Body of pancreas (tissue), 4 donors: Measurements from ENCODE around the gene MRRF. TPM values are rescaled to one million over a fixed set of nuclear protein-coding genes. Genes with fewer than 3 reads are reported as not detected.
A peak's percentile ranks its signal among the peaks of the same experiment; 100 is the strongest.

ENCODE experiments used
- ATAC-seq: fragments of 150-250 bp; one replicate; pipeline ENCODE4 v1.9.1; 2016
- DNase-seq, 4 donors: peaks; one replicate each; pipeline ENCODE4 v3.0.0-alpha.2; 2019
- H3K27ac ChIP-seq, 4 donors: fragments of 200-600 bp; sonication (generic); 1 replicate in 3 of 4; 2 replicates in 1 of 4; pipeline versions ENCODE4 v1.5.1 to v1.6.1; 2016 to 2019; ENCODE audit warnings: mild to moderate bottlenecking in 1 of 4, mixed read lengths in 1 of 4, moderate library complexity in 1 of 4
- H3K27me3 ChIP-seq, 2 donors: fragments of 200-600 bp; sonication (generic); one replicate each; pipeline ENCODE4 v1.6.0; 2016; ENCODE audit warnings: mild to moderate bottlenecking in 1 of 2
- H3K36me3 ChIP-seq, 2 donors: fragments of 200-600 bp; sonication (generic); replicated peaks in 1 of 2; 2 replicates each; pipeline ENCODE4 v1.5.1; 2016; ENCODE audit warnings: low read depth in 2 of 2; ENCODE audit not compliant: insufficient read depth in 1 of 2
- H3K4me1 ChIP-seq: fragments of 200-600 bp; sonication (generic); one replicate; pipeline ENCODE4 v1.6.0; 2016
- H3K4me3 ChIP-seq, 2 donors: fragments of 200-600 bp; sonication (generic); 1 replicate in 1 of 2; 2 replicates in 1 of 2; pipeline ENCODE4 v1.5.1; 2016 to 2019
- H3K9me3 ChIP-seq, 3 donors: fragments of 200-600 bp; sonication (generic); 1 replicate in 2 of 3; 2 replicates in 1 of 3; pipeline ENCODE4 v1.5.1; 2016
- CTCF ChIP-seq, 7 experiments: fragments of 450-650 bp in 4 of 7; fragments of 200-600 bp in 3 of 7; sonication (generic) in 3 of 7; IDR thresholded peaks; one replicate each; pipeline ENCODE4 v1.5.1; 2016 to 2019; ENCODE audit warnings: antibody characterized with exemption in 7 of 7
- POLR2A ChIP-seq, 3 donors: fragments of 450-650 bp; IDR thresholded peaks; one replicate each; pipeline ENCODE4 v1.6.1; 2016; ENCODE audit warnings: antibody characterized with exemption in 3 of 3, mild to moderate bottlenecking in 2 of 3
- WGBS, 2 donors: methylation state at CpG; one replicate each; pipeline ENCODE4 v1.1.5; 2017; 5-methylcytosine and 5-hydroxymethylcytosine counted together
- intact Hi-C: fragments of 100-400 bp; cut with DNase I; formaldehyde crosslinking; loops from one replicate; pipeline ENCODE4 v1.15.1; 2023
- total RNA-seq, 2 donors: library from RNA; depleted of rRNA; stranded (reverse); fragments of >200 nt; gene quantifications; one replicate each; pipeline ENCODE4 v1.1.0, GENCODE V29; 2016

The MRRF gene
- total RNA-seq, 2 donors from 2014 or later, result 11.9 to 13.5 TPM

- Histone ChIP-seq H3K4me3 (no peak overlapping the region), H3K4me1 (peaks cover 36% of the 10 kb centered on the region), H3K36me3 (no peaks in the 10 kb centered on the region), H3K9me3 (no peaks in the 10 kb centered on the region), H3K27me3 (peaks cover 0 to 41% of the 10 kb centered on the region in 2 donors), H3K27ac (no peak overlapping the region)
- intact Hi-C loops, result no loop called here
- no peak for TF ChIP-seq CTCF (IDR thresholded peaks at IDR 0.05)
- TF ChIP-seq POLR2A (IDR thresholded peaks at IDR 0.05), result no peak
- 46 to 58% methylated on average over 4 of the region's 4 CpGs for WGBS, 2 donors
- DNase-seq, result no peak
- ATAC-seq, result no peak
Observed at GRCh38 chr9:122217640-122218039, 47.0 kb upstream of the MRRF start.

GRCh38 chr9:122218071-122218934, 46.4 kb upstream of the MRRF start:
- Histone ChIP-seq H3K4me1 (peaks cover 34% of the 10 kb centered on the region), H3K4me3 (no peak overlapping the region), H3K9me3 (no peaks in the 10 kb centered on the region), H3K27ac (no peak overlapping the region), H3K36me3 (no peaks in the 10 kb centered on the region), H3K27me3 (peaks cover 0 to 38% of the 10 kb centered on the region in 2 donors)
- 50 to 60% methylated on average over 11 of the region's 11 CpGs for WGBS, 2 donors
- no peak for ATAC-seq
- no peak for DNase-seq
- intact Hi-C loops, result no loop called here
- TF ChIP-seq POLR2A (IDR thresholded peaks at IDR 0.05) (no peak), CTCF (IDR thresholded peaks at IDR 0.05) (no peak)

GRCh38 chr9:122218935-122219855, 45.5 kb upstream of the MRRF start:
- H3K27me3 ChIP-seq, result peaks cover 0 to 32% of the 10 kb centered on the region in 2 donors
- no peaks in the 10 kb centered on the region for H3K9me3 ChIP-seq
- intact Hi-C loops, result no loop called here
- H3K27ac ChIP-seq, result no peak overlapping the region
- WGBS, 2 donors, result 4 to 6% methylated on average over 57 to 59 of the region's 59 CpGs
- H3K4me1 ChIP-seq, result peaks cover 25% of the 10 kb centered on the region
- no peak overlapping the region for H3K4me3 ChIP-seq
- TF ChIP-seq POLR2A (IDR thresholded peaks at IDR 0.05) (no peak), CTCF (IDR thresholded peaks at IDR 0.05) (no peak)
- ATAC-seq, result peak; percentile 44
- H3K36me3 ChIP-seq, result no peaks in the 10 kb centered on the region
- no peak for DNase-seq

- Histone ChIP-seq H3K27ac (no peak overlapping the region), H3K36me3 (no peaks in the 10 kb centered on the region), H3K9me3 (no peaks in the 10 kb centered on the region), H3K4me1 (peaks cover 21% of the 10 kb centered on the region), H3K27me3 (peaks cover 0 to 32% of the 10 kb centered on the region in 2 donors), H3K4me3 (no peak overlapping the region)
- WGBS, 2 donors, result 7 to 17% methylated on average over 35 to 57 of the region's 57 CpGs
- DNase-seq (no peak), ATAC-seq (peak; percentile 43)
- intact Hi-C loops, result no loop called here
- TF ChIP-seq POLR2A (IDR thresholded peaks at IDR 0.05), result no peak
- TF ChIP-seq CTCF (IDR thresholded peaks at IDR 0.05), result no peak
Observed at GRCh38 chr9:122219856-122220672, 44.6 kb upstream of the MRRF start.
